Medulla oblongata (tissue), 1 donor: ENCODE results near the gene CHRNA4.
"Not testable (repeated sequence)": the region's sequence is repeated elsewhere in the genome, so short reads cannot be mapped to it uniquely, and the experiment has no call there.

Experiments used
- DNase-seq: peaks from one replicate; pipeline ENCODE4 v3.0.0-alpha.2; 2015; ENCODE audit errors: extremely low spot score

CHRNA4 gene

DNA sequence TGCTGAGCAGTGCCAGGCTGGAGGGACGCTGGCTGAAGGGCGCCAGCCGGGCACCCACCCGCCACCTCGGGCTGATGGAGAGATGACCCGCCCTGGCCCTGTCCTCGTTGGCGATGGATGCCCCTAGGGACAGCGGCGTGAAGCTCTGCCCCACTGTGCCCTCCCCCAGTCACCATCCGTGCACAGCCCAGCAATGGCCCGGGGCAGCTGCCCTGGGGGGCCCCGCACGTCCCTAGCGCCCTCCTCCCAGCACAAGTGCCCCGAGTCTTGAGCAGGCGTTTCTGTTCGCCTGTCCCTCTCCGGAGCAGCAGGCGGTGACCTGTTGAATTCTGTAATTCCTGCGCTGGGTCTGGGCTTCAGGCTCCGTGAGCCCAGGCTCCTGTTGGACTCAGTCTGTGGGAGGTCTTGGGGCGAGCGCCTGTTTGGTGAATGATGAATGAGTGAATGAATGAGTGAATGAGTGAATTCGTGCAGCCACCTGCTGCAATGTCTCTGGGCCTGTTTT is 36.8 kb upstream of the CHRNA4 start:
- DNase-seq, result no peak

GRCh38 chr20:63397155-63397843 is 36.1 kb upstream of the CHRNA4 start:
- DNase-seq, result no peak

DNA sequence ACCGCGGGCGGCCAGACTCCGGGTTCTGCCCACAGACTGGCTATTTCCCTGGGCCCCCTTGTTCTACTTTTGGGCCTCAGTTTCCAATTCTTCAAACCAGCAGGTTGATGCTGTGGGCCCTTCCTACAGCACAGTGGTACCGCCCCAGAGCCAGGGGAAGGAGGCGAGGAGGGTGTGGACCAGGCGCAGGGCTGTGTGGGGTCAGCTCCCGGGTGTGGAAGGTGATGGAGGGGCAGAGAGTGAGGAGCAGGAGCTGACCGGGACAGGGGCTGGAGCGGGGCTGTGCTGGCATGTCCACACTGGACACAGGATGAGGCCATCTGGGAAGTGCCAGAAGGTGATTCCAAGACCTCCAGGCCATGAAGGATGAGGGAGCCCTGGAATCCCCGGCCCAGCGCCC is 35.2 kb upstream of the CHRNA4 start:
- DNase-seq, result no peak

- DNase-seq, result no peak
These were observed 34.6 kb upstream of the CHRNA4 start for GRCh38 chr20:63395723-63396122.

DNA sequence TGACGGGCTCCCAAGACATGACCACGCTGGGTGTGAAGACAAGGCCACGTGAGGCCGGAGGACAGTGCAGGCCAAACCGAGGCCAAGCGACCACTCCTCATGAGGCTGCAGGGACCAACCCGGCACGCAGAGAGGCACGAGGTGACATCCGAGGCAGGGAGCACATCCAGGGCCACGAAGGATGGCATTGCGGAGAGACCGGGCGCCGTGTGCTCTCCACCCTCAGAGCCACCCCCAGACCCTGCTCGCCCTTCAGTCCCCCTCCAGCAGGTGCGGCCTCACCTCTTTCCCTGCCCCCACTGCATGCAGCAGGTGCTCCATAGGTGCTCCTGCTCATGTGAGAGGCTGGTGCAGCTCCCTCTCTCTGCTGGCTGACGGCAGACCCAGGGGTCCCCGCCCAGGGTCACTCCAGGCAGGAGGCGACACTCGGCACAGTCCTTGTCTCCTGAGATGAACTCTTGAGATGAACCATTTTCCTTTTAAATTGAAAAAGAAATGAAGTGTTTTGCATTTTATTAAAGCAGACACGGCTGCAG is 33.8 kb upstream of the CHRNA4 start:
- DNase-seq, result no peak

- peak; percentile 2 for DNase-seq
These were observed 33.1 kb upstream of the CHRNA4 start for GRCh38 chr20:63394069-63394919.

DNA sequence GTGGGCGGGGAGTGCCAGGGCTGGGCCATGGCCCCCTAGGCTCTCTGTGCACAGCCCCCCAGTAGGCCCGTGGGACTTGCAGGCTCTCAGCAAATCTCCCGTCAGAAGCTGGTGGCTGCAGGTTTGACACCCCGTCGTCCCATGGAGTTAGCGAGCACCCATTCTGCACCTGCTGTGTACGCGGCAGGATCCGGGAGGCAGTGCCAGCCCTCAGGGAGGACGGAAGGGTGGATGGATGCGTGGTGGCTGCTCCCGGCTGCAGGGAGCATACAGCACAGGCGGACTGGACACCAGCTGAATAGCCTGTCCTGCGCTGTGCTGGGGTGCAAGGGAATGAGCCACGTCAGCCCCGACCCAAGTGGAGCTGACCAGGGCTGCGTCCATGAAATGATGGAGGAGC is 32.4 kb upstream of the CHRNA4 start:
- no peak for DNase-seq

DNA sequence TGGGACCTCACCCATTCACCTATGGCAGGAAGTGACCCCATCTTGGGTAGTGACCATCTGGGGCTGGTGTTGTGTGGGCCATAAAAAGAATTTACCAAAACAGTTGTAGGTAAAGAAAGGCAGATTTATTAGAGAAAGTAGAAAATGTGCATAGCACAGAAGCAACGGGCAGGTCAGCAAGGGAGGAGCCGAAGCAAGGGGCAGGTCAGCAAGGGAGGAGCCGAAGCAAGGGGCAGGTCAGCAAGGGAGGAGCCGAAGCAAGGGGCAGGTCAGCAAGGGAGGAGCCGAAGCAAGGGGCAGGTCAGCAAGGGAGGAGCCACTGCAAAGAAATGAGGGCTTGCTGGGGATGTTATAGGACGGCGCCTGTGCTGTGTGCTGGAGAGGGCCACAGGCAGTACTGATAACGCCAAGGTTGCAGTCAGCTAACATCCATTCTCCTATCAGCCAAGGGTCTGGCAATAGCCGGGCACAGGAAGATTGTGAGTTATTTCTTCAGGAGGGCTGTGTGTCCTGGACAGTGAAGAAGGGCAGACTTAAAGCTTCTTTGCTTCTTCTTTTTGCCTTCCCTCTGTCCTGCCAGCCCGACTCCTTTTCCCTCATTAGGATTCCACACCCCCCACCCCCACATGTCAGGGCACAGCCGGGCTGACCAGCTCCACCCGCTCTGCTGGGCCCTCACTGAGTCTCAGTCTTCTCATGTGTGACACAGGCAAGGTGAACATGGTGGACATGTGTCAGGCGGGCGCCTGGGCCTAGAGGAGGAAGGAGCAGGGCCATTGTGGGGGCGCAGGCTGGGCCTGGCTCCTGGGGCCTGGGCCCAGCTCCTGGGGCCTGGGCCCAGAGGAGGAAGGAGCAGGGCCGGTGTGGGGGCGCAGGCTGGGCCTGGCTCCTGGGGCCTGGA is 31.6 kb upstream of the CHRNA4 start:
- DNase-seq, result no peak

DNA sequence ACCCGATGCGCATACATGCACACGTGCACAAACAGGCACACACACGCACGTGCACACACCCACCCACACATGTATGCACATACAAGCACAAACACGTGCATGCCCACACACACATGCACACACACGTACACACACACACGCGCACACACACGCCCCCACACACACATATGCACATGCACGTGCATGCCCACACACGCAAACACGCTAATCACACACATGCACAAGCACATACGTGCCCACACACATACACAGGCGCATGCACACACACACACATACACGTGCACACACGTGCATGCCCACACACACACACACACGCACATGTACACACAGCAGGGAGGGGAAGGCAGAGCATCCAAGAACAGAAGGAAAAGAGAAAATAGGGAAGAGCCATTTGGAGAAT is 26.8 kb upstream of the CHRNA4 start:
- DNase-seq, result no peak

GRCh38 chr20:63387393-63387792 is 26.2 kb upstream of the CHRNA4 start:
- DNase-seq, result no peak

- DNase-seq, result no peak
These were observed 25.3 kb upstream of the CHRNA4 start for GRCh38 chr20:63386491-63386890.

DNA sequence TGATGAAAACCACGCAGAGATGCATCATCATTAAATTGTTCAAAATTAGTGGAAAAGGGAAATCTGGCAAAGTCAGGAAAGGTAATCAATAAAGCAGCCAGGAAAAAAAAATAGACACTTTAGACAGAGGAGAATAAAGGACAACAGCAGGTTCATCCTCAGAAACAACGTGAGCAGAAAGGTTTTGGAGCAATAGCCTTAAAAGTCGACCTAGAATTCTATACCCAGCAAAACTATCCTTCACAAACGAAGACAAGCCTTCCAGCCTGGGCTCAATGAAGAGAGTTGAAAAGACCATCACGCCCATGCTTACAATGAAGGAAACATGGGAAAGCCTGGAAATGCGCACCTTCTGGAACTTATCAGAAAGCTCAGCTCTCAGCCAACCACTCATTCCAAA is 24.7 kb upstream of the CHRNA4 start:
- no peak for DNase-seq

DNA sequence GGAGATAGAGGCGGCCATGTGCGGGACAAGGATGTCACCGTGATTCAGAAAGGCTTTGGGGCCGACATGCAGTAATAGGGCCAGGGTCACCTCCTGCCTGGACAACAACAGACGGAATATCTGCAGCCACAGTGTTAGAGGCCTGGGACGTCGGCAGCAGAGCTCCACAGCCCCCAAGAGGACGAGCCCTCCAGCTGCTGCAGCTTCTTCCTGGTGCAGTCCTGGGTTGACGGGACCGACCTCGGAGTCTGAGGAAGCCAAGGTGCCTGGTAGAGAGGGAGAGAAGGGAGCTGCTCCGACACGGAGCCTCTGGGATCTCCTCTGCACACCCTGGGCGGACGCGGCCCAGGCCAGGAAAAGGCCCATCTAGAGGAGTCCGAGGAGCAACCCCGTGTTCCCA is 23.2 kb upstream of the CHRNA4 start:
- no peak for DNase-seq

GRCh38 chr20:63383556-63383955 is 22.4 kb upstream of the CHRNA4 start:
- DNase-seq, result no peak

GRCh38 chr20:63382551-63383300 is 21.6 kb upstream of the CHRNA4 start:
- DNase-seq, result no peak

- peak; percentile 13 for DNase-seq
These were observed 20.8 kb upstream of the CHRNA4 start for GRCh38 chr20:63381781-63382431.

GRCh38 chr20:63380346-63380870 is 19.3 kb upstream of the CHRNA4 start:
- DNase-seq, result no peak

- not testable (repeated sequence) for DNase-seq
These were observed 18.7 kb upstream of the CHRNA4 start for GRCh38 chr20:63379872-63380271.

GRCh38 chr20:63379296-63379695 is 18.1 kb upstream of the CHRNA4 start:
- DNase-seq, result no peak

- DNase-seq, result no peak
These were observed 17.5 kb upstream of the CHRNA4 start for GRCh38 chr20:63378626-63379025.
